ENCODE data around the gene PAX3. TPM values are rescaled to one million over a fixed set of nuclear protein-coding genes. Genes with fewer than 3 reads are reported as not detected.
A peak's percentile ranks its signal among the peaks of the same experiment; 100 is the strongest.

The PAX3 gene
- total and polyA plus RNA-seq, 11 donors: 0.42 TPM; not detected in 10

GRCh38 chr2:222311319-222311977 lies 12.7 kb upstream of the PAX3 start:
- Histone ChIP-seq H3K27ac (no peak overlapping the region), H3K36me3 (no peaks in the 10 kb centered on the region), H3K27me3 (peaks cover 60 to 100% (median 85%) of the 10 kb centered on the region in 9 donors), H3K9me3 (no peaks in the 10 kb centered on the region), H3K4me1 (peaks cover 0 to 18% (median 3%) of the 10 kb centered on the region in 12 donors), H3K4me3 (no peak overlapping the region)
- WGBS, 4 donors: 2 to 6% (median 4%) methylated on average over 37 to 42 of the region's 42 CpGs
- TF ChIP-seq CTCF (IDR thresholded peaks at IDR 0.05) (no peak), POLR2A (IDR thresholded peaks at IDR 0.05) (no peak)
- DNase-seq (peak in 1 of 5 donors; percentile 56), ATAC-seq (no peak)
- intact Hi-C loops (cut with DNase I): loop anchor here in 3 of 10 donors (10.0 kb wide), 2 partner anchors 247 to 257 kb away; no protein-coding TSS in a partner anchor

DNA sequence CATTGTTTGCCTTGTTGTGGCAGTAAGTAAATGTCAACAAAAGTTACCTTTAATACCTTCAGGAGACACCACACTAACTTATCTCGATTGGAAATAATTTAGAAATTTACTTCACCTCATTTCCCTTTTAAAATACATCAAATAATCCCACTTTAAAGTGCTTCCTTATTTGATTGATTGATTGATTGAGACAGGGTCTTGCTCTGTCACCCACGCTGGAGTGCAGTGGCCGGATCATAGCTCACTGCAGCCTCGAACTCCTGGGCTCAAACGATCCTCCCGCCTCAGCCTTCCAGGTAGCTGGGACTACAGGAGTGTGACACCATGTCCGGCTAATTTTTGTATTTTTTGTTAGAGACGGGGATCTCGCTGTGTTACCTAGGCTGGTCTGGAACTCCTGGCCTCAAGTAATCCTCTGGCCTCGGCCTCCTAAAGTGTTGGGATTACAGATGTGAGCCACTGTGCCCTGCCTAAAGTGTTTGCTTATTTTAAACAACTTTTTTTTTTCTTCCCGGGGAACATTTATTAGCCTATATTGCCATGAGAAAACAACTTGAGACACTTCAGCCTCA lies 12.0 kb upstream of the PAX3 start:
- TF ChIP-seq POLR2A (IDR thresholded peaks at IDR 0.05) (no peak), CTCF (IDR thresholded peaks at IDR 0.05) (no peak)
- intact Hi-C loops (cut with DNase I): loop anchor here in 3 of 10 donors (10.0 kb wide), 2 partner anchors 246 to 256 kb away; no protein-coding TSS in a partner anchor
- no peak for DNase-seq
- Histone ChIP-seq H3K4me1 (peaks cover 0 to 24% (median 8%) of the 10 kb centered on the region in 12 donors), H3K27ac (no peak overlapping the region), H3K4me3 (no peak overlapping the region), H3K36me3 (no peaks in the 10 kb centered on the region), H3K27me3 (peaks cover 64 to 100% (median 86%) of the 10 kb centered on the region in 9 donors), H3K9me3 (no peaks in the 10 kb centered on the region)
- 9 to 16% (median 12%) methylated on average over 11 of the region's 11 CpGs for WGBS, 4 donors
- no peak for ATAC-seq

- no peak overlapping the region for H3K27ac ChIP-seq
- H3K4me1 ChIP-seq: peaks cover 0 to 35% (median 15%) of the 10 kb centered on the region in 12 donors
- no peaks in the 10 kb centered on the region for H3K9me3 ChIP-seq
- no peak for ATAC-seq
- H3K27me3 ChIP-seq: peaks cover 75 to 100% (median 97%) of the 10 kb centered on the region in 9 donors
- H3K4me3 ChIP-seq: no peak overlapping the region
- H3K36me3 ChIP-seq: no peaks in the 10 kb centered on the region
- intact Hi-C loops (cut with DNase I): loop anchor here in 7 of 10 donors (10.0 kb wide), 2 partner anchors 245 to 255 kb away; no protein-coding TSS in a partner anchor
- WGBS, 4 donors: 5 to 16% (median 12%) methylated on average over 2 of the region's 2 CpGs
- no peak for DNase-seq
- TF ChIP-seq POLR2A (IDR thresholded peaks at IDR 0.05) (no peak), CTCF (IDR thresholded peaks at IDR 0.05) (no peak)
Observed at GRCh38 chr2:222309766-222310165, 11.0 kb upstream of the PAX3 start.

DNA sequence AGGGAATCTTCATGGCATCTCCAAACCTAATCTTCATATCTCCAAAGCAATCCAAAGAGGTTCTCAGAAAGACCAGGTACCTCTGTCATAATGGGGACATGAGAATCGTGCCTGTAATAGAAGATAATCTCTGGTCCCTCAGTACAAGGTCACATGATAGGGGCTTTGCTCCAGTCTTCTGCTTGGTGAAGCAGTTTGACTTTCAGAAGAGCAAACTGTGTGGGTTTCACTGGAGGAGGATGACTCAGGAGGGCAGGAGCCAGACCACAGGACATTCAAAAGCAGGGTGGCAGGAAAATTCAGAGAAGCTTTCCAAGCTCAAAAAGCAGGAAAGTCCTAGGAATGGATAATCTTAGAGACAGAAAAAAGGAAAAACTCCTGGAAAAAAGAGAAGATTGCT lies 10.6 kb upstream of the PAX3 start:
- Histone ChIP-seq H3K9me3 (no peaks in the 10 kb centered on the region), H3K36me3 (no peaks in the 10 kb centered on the region), H3K4me1 (peaks cover 0 to 39% (median 17%) of the 10 kb centered on the region in 12 donors), H3K4me3 (no peak overlapping the region), H3K27me3 (peaks cover 79 to 100% (median 98%) of the 10 kb centered on the region in 9 donors), H3K27ac (no peak overlapping the region)
- intact Hi-C loops (cut with DNase I): loop anchor here in 4 of 10 donors (10.0 kb wide), 2 partner anchors 245 to 255 kb away; no protein-coding TSS in a partner anchor
- TF ChIP-seq POLR2A (IDR thresholded peaks at IDR 0.05) (no peak), CTCF (IDR thresholded peaks at IDR 0.05) (no peak)
- no peak for DNase-seq
- WGBS, 4 donors: 8 to 16% (median 12%) methylated on average over 1 of the region's 1 CpG
- no peak for ATAC-seq

Data from heart left ventricle (tissue), 16 donors.